Astrocyte of the hippocampus (primary cell): ENCODE data around the gene TRPM3.

Experiments
- DNase-seq: peaks from one replicate; pipeline ENCODE4 v3.0.0; 2011; ENCODE audit warnings: low read depth, low spot score

TRPM3 gene

GRCh38 chr9:70529833-70530232 lies 591.6 kb downstream of the TRPM3 start:
- no peak for DNase-seq

- DNase-seq: no peak
These were observed 592.0 kb downstream of the TRPM3 start for GRCh38 chr9:70529377-70529776.

- DNase-seq: no peak
These were observed 594.5 kb downstream of the TRPM3 start for GRCh38 chr9:70526902-70527301.

GRCh38 chr9:70525519-70525918 lies 595.9 kb downstream of the TRPM3 start:
- DNase-seq: no peak

- no peak for DNase-seq
These were observed 601.3 kb downstream of the TRPM3 start for GRCh38 chr9:70519912-70520724.

GRCh38 chr9:70517926-70518610 lies 603.4 kb downstream of the TRPM3 start:
- no peak for DNase-seq

GRCh38 chr9:70514273-70514672 lies 607.1 kb downstream of the TRPM3 start:
- DNase-seq: no peak

GRCh38 chr9:70511858-70512257 lies 609.6 kb downstream of the TRPM3 start:
- DNase-seq: no peak

- DNase-seq: peak; percentile 22
These were observed 611.2 kb downstream of the TRPM3 start for GRCh38 chr9:70510157-70510770.

GRCh38 chr9:70506159-70506558 lies 615.3 kb downstream of the TRPM3 start:
- no peak for DNase-seq

- no peak for DNase-seq
These were observed 616.6 kb downstream of the TRPM3 start for GRCh38 chr9:70504834-70505233.

GRCh38 chr9:70502690-70503089 lies 618.7 kb downstream of the TRPM3 start:
- no peak for DNase-seq

- DNase-seq: no peak
These were observed 620.6 kb downstream of the TRPM3 start for GRCh38 chr9:70500793-70501192.

GRCh38 chr9:70499621-70500020 lies 621.8 kb downstream of the TRPM3 start:
- no peak for DNase-seq

GRCh38 chr9:70498866-70499265 lies 622.6 kb downstream of the TRPM3 start:
- DNase-seq: no peak

GRCh38 chr9:70496244-70496643 lies 625.2 kb downstream of the TRPM3 start:
- DNase-seq: no peak

- no peak for DNase-seq
These were observed 625.9 kb downstream of the TRPM3 start for GRCh38 chr9:70495514-70495913.

- no peak for DNase-seq
These were observed 627.2 kb downstream of the TRPM3 start for GRCh38 chr9:70494221-70494620.

GRCh38 chr9:70493029-70493428 lies 628.4 kb downstream of the TRPM3 start:
- DNase-seq: peak; percentile 40

GRCh38 chr9:70492319-70492777 lies 629.1 kb downstream of the TRPM3 start:
- DNase-seq: no peak

GRCh38 chr9:70491426-70492318 lies 629.7 kb downstream of the TRPM3 start:
- DNase-seq: no peak

GRCh38 chr9:70490478-70490877 lies 630.9 kb downstream of the TRPM3 start:
- DNase-seq: no peak
